Fibroblast of lung (primary cell): Measurements from ENCODE around the gene OPRD1. TPM values are rescaled to one million over a fixed set of nuclear protein-coding genes. Genes with fewer than 3 reads are reported as not detected.

Source experiments
- DNase-seq, 2 donors: peaks; one replicate each; pipeline versions ENCODE4 v3.0.0 to v3.0.0-alpha.2; 2010; ENCODE audit warnings: low read depth in 2 of 2
- H2AFZ ChIP-seq: 2 replicates; pipeline ENCODE4 v1.5.1; 2012; ENCODE audit warnings: low read length, control low read depth, inconsistent platforms
- H3K27ac ChIP-seq: 2 replicates; pipeline ENCODE4 v1.5.1; 2011; ENCODE audit warnings: low read length, control low read depth; ENCODE audit not compliant: insufficient read depth
- H3K27me3 ChIP-seq: 2 replicates; pipeline ENCODE4 v1.5.1; 2011; ENCODE audit warnings: mild to moderate bottlenecking, low read length; ENCODE audit not compliant: control insufficient read depth, insufficient read depth
- H3K36me3 ChIP-seq: 2 replicates; pipeline ENCODE4 v1.5.1; 2011; ENCODE audit warnings: low read length; ENCODE audit not compliant: control insufficient read depth, insufficient read depth
- H3K4me1 ChIP-seq: 2 replicates; pipeline ENCODE4 v1.5.1; 2011; ENCODE audit warnings: low read length; ENCODE audit not compliant: control insufficient read depth, insufficient read depth; ENCODE audit errors: extremely low read depth
- H3K4me2 ChIP-seq: 2 replicates; pipeline ENCODE4 v1.5.1; 2011; ENCODE audit warnings: low read length, control low read depth; ENCODE audit not compliant: insufficient read depth; ENCODE audit errors: extremely low read depth
- H3K4me3 ChIP-seq, 4 experiments: fragments of 200-600 bp in 1 of 4; sonication (generic) in 1 of 4; replicated peaks in 1 of 4; 2 replicates each; pipeline ENCODE4 v1.5.1; 2011 to 2016; ENCODE audit warnings: low read length in 4 of 4, low read depth in 3 of 4, mild to moderate bottlenecking in 3 of 4, control low read depth in 2 of 4, inconsistent platforms in 1 of 4, mixed read lengths in 1 of 4; ENCODE audit not compliant: insufficient read depth in 1 of 4; ENCODE audit errors: control extremely low read depth in 1 of 4
- H3K79me2 ChIP-seq: 2 replicates; pipeline ENCODE4 v1.5.1; 2012; ENCODE audit warnings: mild to moderate bottlenecking, low read length, inconsistent platforms; ENCODE audit not compliant: control insufficient read depth, insufficient read depth
- H3K9ac ChIP-seq: 2 replicates; pipeline ENCODE4 v1.5.1; 2011; ENCODE audit warnings: mild to moderate bottlenecking, low read length, control low read depth; ENCODE audit not compliant: insufficient read depth
- H3K9me3 ChIP-seq: 2 replicates; pipeline ENCODE4 v1.5.1; 2012; ENCODE audit warnings: low read depth, low read length; ENCODE audit not compliant: control insufficient read depth, insufficient read depth
- H4K20me1 ChIP-seq: 2 replicates; pipeline ENCODE4 v1.5.1; 2011; ENCODE audit warnings: low read length; ENCODE audit not compliant: control insufficient read depth, insufficient read depth; ENCODE audit errors: extremely low read depth
- EZH2 ChIP-seq: IDR thresholded peaks from 2 replicates; pipeline ENCODE4 v1.5.1; 2012; ENCODE audit warnings: low read length, control low read depth, mild to moderate bottlenecking; ENCODE audit errors: missing control alignments
- polyA plus RNA-seq, 2 donors: library from polyadenylated mRNA; depleted of rRNA in 1 of 2; stranded (reverse) in 1 of 2; unstranded in 1 of 2; fragments of >200 nt; gene quantifications; 2 replicates each; pipeline ENCODE4 v1.2.1, GENCODE V29; 2011 to 2012; ENCODE audit warnings: missing spikeins in 1 of 2
- total RNA-seq: library from RNA; depleted of rRNA; stranded (reverse); fragments of >200 nt; gene quantifications from 2 replicates; pipeline ENCODE4 v1.2.1, GENCODE V29; 2014
- TF ChIP-seq, protein P1 (sequence below), 2 donors: IDR thresholded peaks in 1 of 2; conservative IDR thresholded peaks in 1 of 2; 1 replicate in 1 of 2; 2 replicates in 1 of 2; pipeline ENCODE4 v1.5.1; 2011 to 2012; ENCODE audit warnings: low read length in 2 of 2, control low read depth in 1 of 2, inconsistent platforms in 1 of 2, low read depth in 1 of 2, mild to moderate bottlenecking in 1 of 2

Gene OPRD1
- total and polyA plus RNA-seq, 2 donors (not counting 1 experiment from before 2014, with no cell fraction given): under 0.01 to 0.01 TPM

DNA sequence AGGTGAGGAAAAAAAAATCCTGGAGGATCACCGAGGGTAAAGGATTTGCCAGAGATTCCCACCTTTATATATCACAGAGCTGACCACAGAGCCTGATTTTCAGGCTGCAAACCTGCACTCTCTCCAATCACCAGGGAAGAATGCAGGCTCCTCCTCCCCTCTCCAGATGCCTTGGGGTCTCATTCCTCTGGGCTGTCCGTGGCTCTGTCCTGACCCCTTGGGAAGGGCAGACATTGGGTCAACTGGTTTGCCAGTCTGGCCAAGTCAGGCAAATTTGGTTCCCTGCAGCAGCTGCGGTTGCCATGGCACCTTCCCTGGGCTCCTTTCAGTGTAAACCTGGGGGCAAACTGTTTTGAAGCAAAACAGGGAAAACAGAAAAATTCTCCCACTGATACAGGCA lies 11.6 kb upstream of the OPRD1 start:
- no peak overlapping the region for H3K4me2 ChIP-seq
- no peak overlapping the region for H3K9ac ChIP-seq
- H4K20me1 ChIP-seq: no peaks in the 10 kb centered on the region
- no peaks in the 10 kb centered on the region for H3K4me1 ChIP-seq
- no peaks in the 10 kb centered on the region for H3K9me3 ChIP-seq
- H3K27ac ChIP-seq: no peak overlapping the region
- H3K36me3 ChIP-seq: no peaks in the 10 kb centered on the region
- no peaks in the 10 kb centered on the region for H3K79me2 ChIP-seq
- no peak overlapping the region for H2AFZ ChIP-seq
- TF ChIP-seq EZH2: no peak
- TF ChIP-seq, protein P1, sequence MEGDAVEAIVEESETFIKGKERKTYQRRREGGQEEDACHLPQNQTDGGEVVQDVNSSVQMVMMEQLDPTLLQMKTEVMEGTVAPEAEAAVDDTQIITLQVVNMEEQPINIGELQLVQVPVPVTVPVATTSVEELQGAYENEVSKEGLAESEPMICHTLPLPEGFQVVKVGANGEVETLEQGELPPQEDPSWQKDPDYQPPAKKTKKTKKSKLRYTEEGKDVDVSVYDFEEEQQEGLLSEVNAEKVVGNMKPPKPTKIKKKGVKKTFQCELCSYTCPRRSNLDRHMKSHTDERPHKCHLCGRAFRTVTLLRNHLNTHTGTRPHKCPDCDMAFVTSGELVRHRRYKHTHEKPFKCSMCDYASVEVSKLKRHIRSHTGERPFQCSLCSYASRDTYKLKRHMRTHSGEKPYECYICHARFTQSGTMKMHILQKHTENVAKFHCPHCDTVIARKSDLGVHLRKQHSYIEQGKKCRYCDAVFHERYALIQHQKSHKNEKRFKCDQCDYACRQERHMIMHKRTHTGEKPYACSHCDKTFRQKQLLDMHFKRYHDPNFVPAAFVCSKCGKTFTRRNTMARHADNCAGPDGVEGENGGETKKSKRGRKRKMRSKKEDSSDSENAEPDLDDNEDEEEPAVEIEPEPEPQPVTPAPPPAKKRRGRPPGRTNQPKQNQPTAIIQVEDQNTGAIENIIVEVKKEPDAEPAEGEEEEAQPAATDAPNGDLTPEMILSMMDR (conservative IDR thresholded peaks at IDR 0.05 in 1 of 2, IDR thresholded peaks at IDR 0.05 in 1 of 2; ENCODE audit: low read depth in 1 of 2, low read length in 2 of 2): no peak
- H3K27me3 ChIP-seq: peaks cover 6% of the 10 kb centered on the region
- no peak for DNase-seq
- H3K4me3 ChIP-seq: no peak overlapping the region

DNA sequence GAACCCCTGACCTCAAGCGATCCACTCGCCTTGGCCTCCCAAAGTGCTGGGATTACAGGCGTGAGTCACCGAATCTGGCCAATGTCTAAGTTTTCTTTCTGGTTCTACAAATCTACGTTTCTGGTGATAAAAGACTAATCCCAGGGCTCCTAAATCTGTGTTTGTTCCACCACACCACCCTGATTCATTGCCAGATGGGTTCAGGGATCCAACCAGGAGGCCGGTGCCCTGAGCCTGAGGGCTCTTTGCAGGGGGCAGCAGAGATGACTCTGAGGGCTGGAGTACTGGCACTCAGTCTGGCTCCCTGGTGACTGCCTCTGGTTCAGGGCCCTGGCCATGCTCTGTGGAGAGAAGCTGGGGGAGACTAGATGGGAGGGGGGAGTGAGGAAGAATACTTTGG lies 10.5 kb upstream of the OPRD1 start:
- Histone ChIP-seq H3K4me2 (no peak overlapping the region), H3K4me3 (no peak overlapping the region), H4K20me1 (no peaks in the 10 kb centered on the region), H3K36me3 (no peaks in the 10 kb centered on the region), H3K79me2 (no peaks in the 10 kb centered on the region), H3K27me3 (peaks cover 5% of the 10 kb centered on the region), H3K4me1 (no peaks in the 10 kb centered on the region), H3K27ac (no peak overlapping the region), H3K9ac (no peak overlapping the region), H3K9me3 (no peaks in the 10 kb centered on the region), H2AFZ (no peak overlapping the region)
- TF ChIP-seq, protein P1 (conservative IDR thresholded peaks at IDR 0.05 in 1 of 2, IDR thresholded peaks at IDR 0.05 in 1 of 2; ENCODE audit: low read depth in 1 of 2, low read length in 2 of 2): no peak
- no peak for TF ChIP-seq EZH2
- no peak for DNase-seq

DNA sequence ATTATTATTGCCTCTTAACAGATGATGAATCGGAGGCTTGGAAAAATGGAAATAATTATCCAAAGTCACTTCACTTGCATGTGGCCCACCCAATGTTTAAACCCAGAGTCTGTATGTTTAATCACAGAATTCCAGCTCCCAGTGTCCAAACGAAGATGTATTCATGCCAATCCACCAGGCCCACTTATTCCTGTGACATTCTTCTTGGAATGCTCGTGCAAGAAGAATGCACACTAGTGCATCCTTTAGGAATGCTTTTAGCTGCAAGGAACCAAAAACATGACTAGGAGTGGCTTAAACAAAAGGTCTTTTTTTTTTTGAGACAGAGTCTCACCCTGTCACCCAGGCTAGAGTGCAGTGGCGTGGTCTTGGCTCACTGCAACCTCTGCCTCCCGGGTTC lies 8.9 kb upstream of the OPRD1 start:
- Histone ChIP-seq H3K9ac (no peak overlapping the region), H3K4me3 (no peak overlapping the region), H2AFZ (no peak overlapping the region), H4K20me1 (no peaks in the 10 kb centered on the region), H3K4me1 (no peaks in the 10 kb centered on the region), H3K4me2 (no peak overlapping the region), H3K79me2 (no peaks in the 10 kb centered on the region), H3K27me3 (no peaks in the 10 kb centered on the region), H3K9me3 (no peaks in the 10 kb centered on the region), H3K36me3 (no peaks in the 10 kb centered on the region), H3K27ac (no peak overlapping the region)
- no peak for DNase-seq
- TF ChIP-seq, protein P1 (conservative IDR thresholded peaks at IDR 0.05 in 1 of 2, IDR thresholded peaks at IDR 0.05 in 1 of 2; ENCODE audit: low read depth in 1 of 2, low read length in 2 of 2): no peak
- no peak for TF ChIP-seq EZH2
